Upper lobe of left lung (tissue), 6 donors: ENCODE data around the gene POLE. TPM values are rescaled to one million over a fixed set of nuclear protein-coding genes. Genes with fewer than 3 reads are reported as not detected.

ENCODE experiments used
- ATAC-seq, 2 donors: fragments of 200-7000 bp; cut with Tn5 transposase; one replicate each; pipeline ENCODE4 v1.9.1; 2022; ENCODE audit warnings: mild to moderate bottlenecking in 2 of 2, moderate library complexity in 2 of 2; ENCODE audit not compliant: low FRiP score in 2 of 2
- DNase-seq, 2 donors: peaks; one replicate each; pipeline ENCODE4 v3.0.0-alpha.2; 2019 to 2020
- H3K27ac ChIP-seq, 4 donors: fragments of 200-600 bp; sonication (generic); one replicate each; pipeline ENCODE4 v1.5.1; 2016 to 2019
- H3K27me3 ChIP-seq, 4 donors: fragments of 200-600 bp; sonication (generic); one replicate each; pipeline ENCODE4 v1.5.1; 2017 to 2019
- H3K36me3 ChIP-seq, 4 donors: fragments of 200-600 bp; sonication (generic); one replicate each; pipeline ENCODE4 v1.5.1; 2016 to 2019
- H3K4me1 ChIP-seq, 4 donors: fragments of 200-600 bp; sonication (generic); one replicate each; pipeline ENCODE4 v1.5.1; 2018 to 2019
- H3K4me3 ChIP-seq, 4 donors: fragments of 200-600 bp; sonication (generic); one replicate each; pipeline ENCODE4 v1.5.1; 2017 to 2019; ENCODE audit warnings: mild to moderate bottlenecking in 2 of 4, moderate library complexity in 1 of 4
- H3K9me3 ChIP-seq, 4 donors: fragments of 200-600 bp; sonication (generic); one replicate each; pipeline ENCODE4 v1.5.1; 2018 to 2019
- EP300 ChIP-seq, 4 donors: sonication (generic); formaldehyde crosslinking; IDR thresholded peaks; one replicate each; pipeline ENCODE4 v1.5.1; 2017; ENCODE audit warnings: antibody characterized with exemption in 4 of 4, control low read depth in 2 of 4
- POLR2A ChIP-seq, 4 donors: fragments of 450-650 bp; IDR thresholded peaks; one replicate each; pipeline ENCODE4 v1.5.1; 2016 to 2017; ENCODE audit warnings: antibody characterized with exemption in 4 of 4, mild to moderate bottlenecking in 2 of 4
- POLR2AphosphoS5 ChIP-seq, 2 donors: sonication (generic); formaldehyde crosslinking; IDR thresholded peaks; one replicate each; pipeline ENCODE4 v1.5.1; 2017; ENCODE audit warnings: antibody characterized with exemption in 2 of 2
- WGBS, 2 donors: methylation state at CpG; one replicate each; pipeline ENCODE4 v1.1.5; 2017 to 2018; 5-methylcytosine and 5-hydroxymethylcytosine counted together
- total RNA-seq, 6 donors: library from RNA; depleted of rRNA in 4 of 6; stranded (reverse); fragments of >200 nt in 4 of 6; gene quantifications; one replicate each; pipeline versions ENCODE4 v1.1.0 to v1.2.1, GENCODE V29; 2016 to 2021
- TF ChIP-seq, protein P1 (sequence below), 6 experiments: fragments of 450-650 bp in 4 of 6; fragments of 200-600 bp in 2 of 6; sonication (generic) in 2 of 6; IDR thresholded peaks; one replicate each; pipeline ENCODE4 v1.5.1; 2016 to 2019; ENCODE audit warnings: antibody characterized with exemption in 6 of 6
- donor health status: DM: no; HTN: no; CAD: no; lungs with moderate emphysema.
- donor health status: DM: no; HTN: yes; CAD: no; lungs with severe emphysema.

The POLE gene
- total RNA-seq, 6 donors from 2014 or later = 16.6 to 228 (median 26.2) TPM

- no peaks in the 10 kb centered on the region for H3K4me1 ChIP-seq
- ATAC-seq (peak in 1 of 2 donors; percentile 21), DNase-seq (peak in 1 of 2 donors; percentile 85)
- H3K36me3 ChIP-seq = peaks cover 0 to 46% (median 26%) of the 10 kb centered on the region in 4 donors
- H3K9me3 ChIP-seq = no peaks in the 10 kb centered on the region
- peak overlapping the region in 1 of 4 donors; percentile 46 for H3K27ac ChIP-seq
- TF ChIP-seq POLR2A (IDR thresholded peaks at IDR 0.05) (no peak), EP300 (IDR thresholded peaks at IDR 0.05) (no peak), POLR2AphosphoS5 (IDR thresholded peaks at IDR 0.05) (no peak)
- TF ChIP-seq, protein P1, sequence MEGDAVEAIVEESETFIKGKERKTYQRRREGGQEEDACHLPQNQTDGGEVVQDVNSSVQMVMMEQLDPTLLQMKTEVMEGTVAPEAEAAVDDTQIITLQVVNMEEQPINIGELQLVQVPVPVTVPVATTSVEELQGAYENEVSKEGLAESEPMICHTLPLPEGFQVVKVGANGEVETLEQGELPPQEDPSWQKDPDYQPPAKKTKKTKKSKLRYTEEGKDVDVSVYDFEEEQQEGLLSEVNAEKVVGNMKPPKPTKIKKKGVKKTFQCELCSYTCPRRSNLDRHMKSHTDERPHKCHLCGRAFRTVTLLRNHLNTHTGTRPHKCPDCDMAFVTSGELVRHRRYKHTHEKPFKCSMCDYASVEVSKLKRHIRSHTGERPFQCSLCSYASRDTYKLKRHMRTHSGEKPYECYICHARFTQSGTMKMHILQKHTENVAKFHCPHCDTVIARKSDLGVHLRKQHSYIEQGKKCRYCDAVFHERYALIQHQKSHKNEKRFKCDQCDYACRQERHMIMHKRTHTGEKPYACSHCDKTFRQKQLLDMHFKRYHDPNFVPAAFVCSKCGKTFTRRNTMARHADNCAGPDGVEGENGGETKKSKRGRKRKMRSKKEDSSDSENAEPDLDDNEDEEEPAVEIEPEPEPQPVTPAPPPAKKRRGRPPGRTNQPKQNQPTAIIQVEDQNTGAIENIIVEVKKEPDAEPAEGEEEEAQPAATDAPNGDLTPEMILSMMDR (IDR thresholded peaks at IDR 0.05) = no peak
- H3K4me3 ChIP-seq = peak overlapping the region in 3 of 4 donors; percentile 18 to 30 (median 21)
- no peaks in the 10 kb centered on the region for H3K27me3 ChIP-seq
- WGBS, 2 donors = 93 to 94% methylated on average over 28 to 75 of the region's 89 CpGs
Observed at GRCh38 chr12:132582582-132583410, 104.3 kb downstream of the POLE start.

- whole genome bisulfite sequencing, 2 donors = 83 to 95% methylated on average over 20 to 23 of the region's 24 CpGs
- Histone ChIP-seq H3K9me3 (no peaks in the 10 kb centered on the region), H3K4me3 (peak overlapping the region in 2 of 4 donors; percentile 21 to 30), H3K36me3 (peaks cover 0 to 54% (median 34%) of the 10 kb centered on the region in 4 donors), H3K4me1 (no peaks in the 10 kb centered on the region), H3K27ac (peak overlapping the region in 1 of 4 donors; percentile 46), H3K27me3 (no peaks in the 10 kb centered on the region)
- ATAC-seq (peak in 1 of 2 donors; percentile 73), DNase-seq (peak in 1 of 2 donors; percentile 87)
- TF ChIP-seq EP300 (IDR thresholded peaks at IDR 0.05) (no peak), POLR2A (IDR thresholded peaks at IDR 0.05) (no peak), POLR2AphosphoS5 (IDR thresholded peaks at IDR 0.05) (no peak)
- TF ChIP-seq, protein P1 (IDR thresholded peaks at IDR 0.05) = no peak
Observed at GRCh38 chr12:132582058-132582420, 105.1 kb downstream of the POLE start.

DNA sequence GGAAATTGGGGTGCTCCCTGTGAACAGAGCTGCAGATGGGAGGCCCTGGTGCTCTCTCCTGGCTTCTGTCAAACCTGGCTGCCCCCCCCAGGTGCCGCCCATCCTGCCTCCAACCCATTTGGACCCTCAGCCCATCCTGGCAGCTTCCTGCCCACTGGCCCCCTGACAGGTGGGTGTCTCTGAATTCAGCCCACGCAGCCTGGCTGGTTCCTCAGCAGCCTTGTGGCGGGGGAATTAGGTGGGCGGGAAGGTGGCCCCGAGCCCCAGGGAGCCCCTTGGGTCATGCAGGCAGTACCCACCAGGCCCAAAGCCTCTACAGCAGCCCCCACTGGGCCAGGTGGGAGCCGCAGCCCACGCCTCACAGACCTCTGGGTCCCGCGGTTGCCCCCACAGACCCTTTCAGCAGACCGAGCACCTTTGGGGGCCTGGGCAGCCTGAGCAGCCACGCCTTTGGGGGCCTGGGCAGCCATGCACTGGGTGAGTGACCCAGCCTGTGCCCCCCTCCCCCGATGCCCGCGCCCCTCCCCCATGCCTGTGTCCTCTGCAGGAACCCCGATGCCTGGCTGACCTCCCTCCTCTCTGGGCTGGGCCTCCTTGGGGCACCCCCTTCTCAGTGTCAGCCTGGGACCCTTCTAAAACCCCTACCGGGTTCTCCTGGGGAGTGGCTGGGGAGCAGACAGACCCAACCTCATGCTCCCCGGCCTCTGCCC is 105.6 kb downstream of the POLE start:
- no peaks in the 10 kb centered on the region for H3K27me3 ChIP-seq
- H3K27ac ChIP-seq = no peak overlapping the region
- TF ChIP-seq POLR2AphosphoS5 (IDR thresholded peaks at IDR 0.05) (no peak), EP300 (IDR thresholded peaks at IDR 0.05) (no peak)
- no peaks in the 10 kb centered on the region for H3K4me1 ChIP-seq
- DNase-seq (peak in 1 of 2 donors; percentile 79), ATAC-seq (no peak)
- no peak overlapping the region for H3K4me3 ChIP-seq
- 77 to 86% methylated on average over 6 to 7 of the region's 17 CpGs for WGBS, 2 donors
- no peaks in the 10 kb centered on the region for H3K9me3 ChIP-seq
- peaks cover 0 to 59% (median 39%) of the 10 kb centered on the region in 4 donors for H3K36me3 ChIP-seq

- ATAC-seq (no peak), DNase-seq (peak in 1 of 2 donors; percentile 72)
- Histone ChIP-seq H3K27me3 (no peaks in the 10 kb centered on the region), H3K4me3 (no peak overlapping the region), H3K27ac (no peak overlapping the region), H3K36me3 (peaks cover 0 to 63% (median 42%) of the 10 kb centered on the region in 4 donors), H3K4me1 (no peaks in the 10 kb centered on the region), H3K9me3 (no peaks in the 10 kb centered on the region)
- WGBS, 2 donors = 92 to 100% methylated on average over 4 to 12 of the region's 12 CpGs
- no peak for TF ChIP-seq POLR2AphosphoS5 (IDR thresholded peaks at IDR 0.05)
- TF ChIP-seq, protein P1 (IDR thresholded peaks at IDR 0.05) = no peak
- TF ChIP-seq POLR2A (IDR thresholded peaks at IDR 0.05) = no peak
- no peak for TF ChIP-seq EP300 (IDR thresholded peaks at IDR 0.05)
Observed at GRCh38 chr12:132580701-132581292, 106.3 kb downstream of the POLE start.

- ATAC-seq (no peak), DNase-seq (no peak)
- no peak overlapping the region for H3K27ac ChIP-seq
- H3K4me1 ChIP-seq = no peaks in the 10 kb centered on the region
- 84 to 88% methylated on average over 12 of the region's 12 CpGs for WGBS, 2 donors
- H3K27me3 ChIP-seq = no peaks in the 10 kb centered on the region
- no peaks in the 10 kb centered on the region for H3K9me3 ChIP-seq
- H3K36me3 ChIP-seq = peaks cover 0 to 71% (median 47%) of the 10 kb centered on the region in 4 donors
- TF ChIP-seq POLR2AphosphoS5 (IDR thresholded peaks at IDR 0.05) (no peak), POLR2A (IDR thresholded peaks at IDR 0.05) (no peak), EP300 (IDR thresholded peaks at IDR 0.05) (no peak)
- TF ChIP-seq, protein P1 (IDR thresholded peaks at IDR 0.05) = no peak
- no peak overlapping the region for H3K4me3 ChIP-seq
Observed at GRCh38 chr12:132579744-132580143, 107.4 kb downstream of the POLE start.
